GM23338 (cell line): Measurements from ENCODE around the gene BMP8A. TPM values are rescaled to one million over a fixed set of nuclear protein-coding genes. Genes with fewer than 3 reads are reported as not detected.

Source experiments
- ATAC-seq: fragments of 200-7000 bp; cut with Tn5 transposase; 3 replicates; pipeline ENCODE4 v1.9.1; 2020
- DNase-seq: peaks from one replicate; pipeline ENCODE4 v3.0.0-alpha.2; 2015; ENCODE audit warnings: low spot score
- H2AFZ ChIP-seq: fragments of 200-600 bp; sonication (generic); 2 replicates; pipeline ENCODE4 v1.8.0; 2016; ENCODE audit warnings: antibody characterized with exemption, mild to moderate bottlenecking, moderate library complexity
- H3F3A ChIP-seq: fragments of 200-600 bp; sonication (generic); replicated peaks from 2 replicates; pipeline ENCODE4 v1.8.0; 2017; ENCODE audit warnings: antibody characterized with exemption, mixed run types, low read depth
- H3K27ac ChIP-seq: fragments of 200-600 bp; sonication (generic); 2 replicates; pipeline ENCODE4 v1.6.1; 2016; ENCODE audit warnings: low read depth
- H3K27me3 ChIP-seq: fragments of 200-600 bp; sonication (generic); 2 replicates; pipeline ENCODE4 v1.8.0; 2016; ENCODE audit warnings: mild to moderate bottlenecking, mixed run types, moderate library complexity; ENCODE audit not compliant: insufficient read depth
- H3K36me3 ChIP-seq: fragments of 200-600 bp; sonication (generic); 2 replicates; pipeline ENCODE4 v1.8.0; 2016; ENCODE audit warnings: mild to moderate bottlenecking; ENCODE audit not compliant: insufficient read depth
- H3K4me1 ChIP-seq: fragments of 200-600 bp; sonication (generic); 2 replicates; pipeline ENCODE4 v1.8.0; 2016; ENCODE audit warnings: mild to moderate bottlenecking, moderate library complexity; ENCODE audit not compliant: insufficient read depth
- H3K4me2 ChIP-seq: fragments of 200-600 bp; sonication (generic); 2 replicates; pipeline ENCODE4 v1.7.1; 2017; ENCODE audit warnings: mixed run types
- H3K4me3 ChIP-seq: fragments of 200-600 bp; sonication (generic); 2 replicates; pipeline ENCODE4 v1.6.1; 2016; ENCODE audit warnings: mixed run types
- H3K79me2 ChIP-seq: fragments of 200-600 bp; sonication (generic); replicated peaks from 2 replicates; pipeline ENCODE4 v1.8.0; 2017; ENCODE audit warnings: mild to moderate bottlenecking; ENCODE audit not compliant: insufficient read depth
- H3K9me2 ChIP-seq: fragments of 200-600 bp; sonication (generic); 2 replicates; pipeline ENCODE4 v1.8.0; 2017; ENCODE audit not compliant: insufficient read depth
- H4K20me1 ChIP-seq: fragments of 200-600 bp; sonication (generic); replicated peaks from 2 replicates; pipeline ENCODE4 v1.8.0; 2017; ENCODE audit warnings: mild to moderate bottlenecking; ENCODE audit not compliant: insufficient read depth
- H3K27ac Mint-ChIP-seq: 2 replicates; pipeline ENCODE4 v1.8.0; 2020; ENCODE audit warnings: inconsistent platforms, mild to moderate bottlenecking, moderate library complexity, mixed read lengths
- H3K27me3 Mint-ChIP-seq: 3 replicates; pipeline ENCODE4 v1.8.0; 2022; ENCODE audit warnings: low read depth, mild to moderate bottlenecking, moderate library complexity, mixed read lengths, inconsistent platforms; ENCODE audit not compliant: insufficient read depth, poor library complexity
- H3K36me3 Mint-ChIP-seq: 3 replicates; pipeline ENCODE4 v1.8.0; 2021; ENCODE audit warnings: low read depth, mild to moderate bottlenecking, inconsistent platforms, moderate library complexity, mixed read lengths
- H3K4me1 Mint-ChIP-seq: 3 replicates; pipeline ENCODE4 v1.8.0; 2020; ENCODE audit warnings: mild to moderate bottlenecking, inconsistent platforms, mixed read lengths
- H3K4me3 Mint-ChIP-seq: 3 replicates; pipeline ENCODE4 v1.8.0; 2021; ENCODE audit warnings: moderate library complexity, mild to moderate bottlenecking, inconsistent platforms, mixed read lengths
- H3K9me3 Mint-ChIP-seq: 3 replicates; pipeline ENCODE4 v1.8.0; 2020; ENCODE audit warnings: moderate library complexity, mild to moderate bottlenecking, inconsistent platforms, mixed read lengths
- CREB1 ChIP-seq: fragments of 250-450 bp; sonication (Bioruptor Pico); IDR thresholded peaks from 2 replicates; pipeline ENCODE4 v1.5.0; 2020; ENCODE audit warnings: low read depth, mild to moderate bottlenecking, moderate library complexity
- EZH2 ChIP-seq: fragments of 200-600 bp; sonication (generic); IDR thresholded peaks from one replicate; pipeline ENCODE4 v1.8.0; 2017; ENCODE audit warnings: antibody characterized with exemption, mild to moderate bottlenecking, low read depth; ENCODE audit not compliant: unreplicated experiment
- JUNB ChIP-seq: IDR thresholded peaks from one replicate; pipeline ENCODE4 v1.6.1; 2016; ENCODE audit warnings: antibody characterized with exemption; ENCODE audit not compliant: unreplicated experiment
- NANOG ChIP-seq: IDR thresholded peaks from 2 replicates; pipeline ENCODE4 v1.6.1; 2016; ENCODE audit warnings: antibody characterized with exemption, borderline replicate concordance
- STAT1 ChIP-seq: IDR thresholded peaks from one replicate; pipeline ENCODE4 v1.6.1; 2016; ENCODE audit warnings: antibody characterized with exemption; ENCODE audit not compliant: unreplicated experiment
- ZNF114 ChIP-seq: fragments of 250-450 bp; sonication (Bioruptor Pico); IDR thresholded peaks from 2 replicates; pipeline ENCODE4 v1.5.0; 2020; ENCODE audit warnings: mild to moderate bottlenecking, moderate library complexity
- ZNF331 ChIP-seq: fragments of 250-450 bp; sonication (Bioruptor Pico); IDR thresholded peaks from 2 replicates; pipeline ENCODE4 v1.5.0; 2020; ENCODE audit warnings: low read depth, mild to moderate bottlenecking, moderate library complexity
- polyA plus RNA-seq: library from polyadenylated mRNA; unstranded; fragments of >200 nt; fragmentation: Nextera tagmentation; extraction: Ambion mirVana; gene quantifications from 2 replicates; pipeline ENCODE4 v1.2.1, GENCODE V29; 2016
- total RNA-seq: library from RNA; depleted of rRNA; stranded (reverse); fragments of >200 nt; shearing (Covaris generic); gene quantifications from 2 replicates; pipeline ENCODE4 v1.2.3, GENCODE V29; 2014
- TF ChIP-seq, protein P1 (sequence below): fragments of 250-450 bp; sonication (Bioruptor Pico); IDR thresholded peaks from 2 replicates; pipeline ENCODE4 v1.5.0; 2020; ENCODE audit warnings: mild to moderate bottlenecking, moderate library complexity
- TF ChIP-seq, protein P2 (sequence below): IDR thresholded peaks from 2 replicates; pipeline ENCODE4 v1.6.1; 2016; ENCODE audit warnings: antibody characterized with exemption

Gene BMP8A
- total and polyA plus RNA-seq, 2 experiments from 2014 or later, result 0.34 to 0.63 TPM

DNA sequence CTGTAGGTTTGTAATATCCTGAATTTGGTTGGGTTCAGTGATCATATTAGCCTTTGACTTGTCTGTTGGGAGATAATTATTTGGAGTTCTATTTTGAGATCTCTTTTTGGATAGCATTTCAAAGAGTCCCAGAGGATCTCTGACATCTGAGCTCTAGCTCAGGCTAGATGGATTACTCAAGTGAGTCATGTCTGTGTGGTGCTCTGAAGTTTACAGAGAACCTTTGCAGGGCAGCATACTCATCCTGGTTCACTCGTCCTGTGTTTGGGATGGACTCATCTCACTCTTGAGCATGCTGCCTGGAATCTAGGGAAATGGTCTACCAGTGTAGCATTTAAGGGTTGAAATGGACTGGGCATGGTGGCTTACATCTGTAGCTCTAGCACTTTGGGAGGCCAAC lies 29.4 kb upstream of the BMP8A start:
- H3K79me2 ChIP-seq, result no peaks in the 10 kb centered on the region
- TF ChIP-seq, protein P1, sequence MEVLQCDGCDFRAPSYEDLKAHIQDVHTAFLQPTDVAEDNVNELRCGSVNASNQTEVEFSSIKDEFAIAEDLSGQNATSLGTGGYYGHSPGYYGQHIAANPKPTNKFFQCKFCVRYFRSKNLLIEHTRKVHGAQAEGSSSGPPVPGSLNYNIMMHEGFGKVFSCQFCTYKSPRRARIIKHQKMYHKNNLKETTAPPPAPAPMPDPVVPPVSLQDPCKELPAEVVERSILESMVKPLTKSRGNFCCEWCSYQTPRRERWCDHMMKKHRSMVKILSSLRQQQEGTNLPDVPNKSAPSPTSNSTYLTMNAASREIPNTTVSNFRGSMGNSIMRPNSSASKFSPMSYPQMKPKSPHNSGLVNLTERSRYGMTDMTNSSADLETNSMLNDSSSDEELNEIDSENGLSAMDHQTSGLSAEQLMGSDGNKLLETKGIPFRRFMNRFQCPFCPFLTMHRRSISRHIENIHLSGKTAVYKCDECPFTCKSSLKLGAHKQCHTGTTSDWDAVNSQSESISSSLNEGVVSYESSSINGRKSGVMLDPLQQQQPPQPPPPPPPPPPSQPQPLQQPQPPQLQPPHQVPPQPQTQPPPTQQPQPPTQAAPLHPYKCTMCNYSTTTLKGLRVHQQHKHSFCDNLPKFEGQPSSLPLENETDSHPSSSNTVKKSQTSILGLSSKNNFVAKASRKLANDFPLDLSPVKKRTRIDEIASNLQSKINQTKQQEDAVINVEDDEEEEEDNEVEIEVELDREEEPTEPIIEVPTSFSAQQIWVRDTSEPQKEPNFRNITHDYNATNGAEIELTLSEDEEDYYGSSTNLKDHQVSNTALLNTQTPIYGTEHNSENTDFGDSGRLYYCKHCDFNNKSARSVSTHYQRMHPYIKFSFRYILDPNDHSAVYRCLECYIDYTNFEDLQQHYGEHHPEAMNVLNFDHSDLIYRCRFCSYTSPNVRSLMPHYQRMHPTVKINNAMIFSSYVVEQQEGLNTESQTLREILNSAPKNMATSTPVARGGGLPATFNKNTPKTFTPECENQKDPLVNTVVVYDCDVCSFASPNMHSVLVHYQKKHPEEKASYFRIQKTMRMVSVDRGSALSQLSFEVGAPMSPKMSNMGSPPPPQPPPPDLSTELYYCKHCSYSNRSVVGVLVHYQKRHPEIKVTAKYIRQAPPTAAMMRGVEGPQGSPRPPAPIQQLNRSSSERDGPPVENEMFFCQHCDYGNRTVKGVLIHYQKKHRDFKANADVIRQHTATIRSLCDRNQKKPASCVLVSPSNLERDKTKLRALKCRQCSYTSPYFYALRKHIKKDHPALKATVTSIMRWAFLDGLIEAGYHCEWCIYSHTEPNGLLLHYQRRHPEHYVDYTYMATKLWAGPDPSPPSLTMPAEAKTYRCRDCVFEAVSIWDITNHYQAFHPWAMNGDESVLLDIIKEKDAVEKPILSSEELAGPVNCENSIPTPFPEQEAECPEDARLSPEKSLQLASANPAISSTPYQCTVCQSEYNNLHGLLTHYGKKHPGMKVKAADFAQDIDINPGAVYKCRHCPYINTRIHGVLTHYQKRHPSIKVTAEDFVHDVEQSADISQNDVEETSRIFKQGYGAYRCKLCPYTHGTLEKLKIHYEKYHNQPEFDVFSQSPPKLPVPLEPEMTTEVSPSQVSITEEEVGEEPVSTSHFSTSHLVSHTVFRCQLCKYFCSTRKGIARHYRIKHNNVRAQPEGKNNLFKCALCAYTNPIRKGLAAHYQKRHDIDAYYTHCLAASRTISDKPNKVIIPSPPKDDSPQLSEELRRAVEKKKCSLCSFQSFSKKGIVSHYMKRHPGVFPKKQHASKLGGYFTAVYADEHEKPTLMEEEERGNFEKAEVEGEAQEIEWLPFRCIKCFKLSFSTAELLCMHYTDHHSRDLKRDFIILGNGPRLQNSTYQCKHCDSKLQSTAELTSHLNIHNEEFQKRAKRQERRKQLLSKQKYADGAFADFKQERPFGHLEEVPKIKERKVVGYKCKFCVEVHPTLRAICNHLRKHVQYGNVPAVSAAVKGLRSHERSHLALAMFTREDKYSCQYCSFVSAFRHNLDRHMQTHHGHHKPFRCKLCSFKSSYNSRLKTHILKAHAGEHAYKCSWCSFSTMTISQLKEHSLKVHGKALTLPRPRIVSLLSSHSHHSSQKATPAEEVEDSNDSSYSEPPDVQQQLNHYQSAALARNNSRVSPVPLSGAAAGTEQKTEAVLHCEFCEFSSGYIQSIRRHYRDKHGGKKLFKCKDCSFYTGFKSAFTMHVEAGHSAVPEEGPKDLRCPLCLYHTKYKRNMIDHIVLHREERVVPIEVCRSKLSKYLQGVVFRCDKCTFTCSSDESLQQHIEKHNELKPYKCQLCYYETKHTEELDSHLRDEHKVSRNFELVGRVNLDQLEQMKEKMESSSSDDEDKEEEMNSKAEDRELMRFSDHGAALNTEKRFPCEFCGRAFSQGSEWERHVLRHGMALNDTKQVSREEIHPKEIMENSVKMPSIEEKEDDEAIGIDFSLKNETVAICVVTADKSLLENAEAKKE (CRISPR knock-in tag), result no peak
- TF ChIP-seq CREB1 (CRISPR knock-in tag), result no peak
- TF ChIP-seq ZNF331 (CRISPR knock-in tag), result no peak
- TF ChIP-seq JUNB, result no peak
- no peak for TF ChIP-seq EZH2
- TF ChIP-seq, protein P2, sequence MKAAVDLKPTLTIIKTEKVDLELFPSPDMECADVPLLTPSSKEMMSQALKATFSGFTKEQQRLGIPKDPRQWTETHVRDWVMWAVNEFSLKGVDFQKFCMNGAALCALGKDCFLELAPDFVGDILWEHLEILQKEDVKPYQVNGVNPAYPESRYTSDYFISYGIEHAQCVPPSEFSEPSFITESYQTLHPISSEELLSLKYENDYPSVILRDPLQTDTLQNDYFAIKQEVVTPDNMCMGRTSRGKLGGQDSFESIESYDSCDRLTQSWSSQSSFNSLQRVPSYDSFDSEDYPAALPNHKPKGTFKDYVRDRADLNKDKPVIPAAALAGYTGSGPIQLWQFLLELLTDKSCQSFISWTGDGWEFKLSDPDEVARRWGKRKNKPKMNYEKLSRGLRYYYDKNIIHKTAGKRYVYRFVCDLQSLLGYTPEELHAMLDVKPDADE, result no peak
- TF ChIP-seq ZNF114 (CRISPR knock-in tag), result no peak
- no peak for TF ChIP-seq STAT1
- no peak for TF ChIP-seq NANOG
- DNase-seq, result no peak
- no peak overlapping the region for H3K4me3 Mint-ChIP-seq
- H2AFZ ChIP-seq, result no peak overlapping the region
- no peak overlapping the region for H3K4me2 ChIP-seq
- H3K4me1 Mint-ChIP-seq, result no peaks in the 10 kb centered on the region
- H3K27ac ChIP-seq, result no peak overlapping the region
- H3K27me3 Mint-ChIP-seq, result peaks cover 8% of the 10 kb centered on the region
- no peak overlapping the region for H3K4me3 ChIP-seq
- peaks cover 87% of the 10 kb centered on the region for H3K36me3 ChIP-seq
- H3K9me3 Mint-ChIP-seq, result no peaks in the 10 kb centered on the region
- peaks cover 38% of the 10 kb centered on the region for H4K20me1 ChIP-seq
- no peaks in the 10 kb centered on the region for H3K27me3 ChIP-seq
- no peaks in the 10 kb centered on the region for H3K9me2 ChIP-seq
- H3F3A ChIP-seq, result peaks cover 23% of the 10 kb centered on the region; the same call in 1 of the 2 replicates
- H3K4me1 ChIP-seq, result no peaks in the 10 kb centered on the region
- peaks cover 97% of the 10 kb centered on the region for H3K36me3 Mint-ChIP-seq
- ATAC-seq, result no peak
- no peak overlapping the region for H3K27ac Mint-ChIP-seq
